GM23338 (cell line): ENCODE results near the gene MOSMO.

Experiments used
- CREB1 ChIP-seq: fragments of 250-450 bp; sonication (Bioruptor Pico); IDR thresholded peaks from 2 replicates; pipeline ENCODE4 v1.5.0; 2020; ENCODE audit warnings: low read depth, mild to moderate bottlenecking, moderate library complexity
- CTCF ChIP-seq, 2 experiments: fragments of 200-600 bp in 1 of 2; sonication (generic) in 1 of 2; conservative IDR thresholded peaks; 2 replicates each; pipeline versions ENCODE4 v1.5.1 to v1.6.1; 2016 to 2017; ENCODE audit warnings: antibody characterized with exemption in 2 of 2, low read depth in 2 of 2, mild to moderate bottlenecking in 2 of 2, moderate library complexity in 1 of 2
- ETS1 ChIP-seq: IDR thresholded peaks from 2 replicates; pipeline ENCODE4 v1.6.1; 2016; ENCODE audit warnings: antibody characterized with exemption
- EZH2 ChIP-seq: fragments of 200-600 bp; sonication (generic); IDR thresholded peaks from one replicate; pipeline ENCODE4 v1.8.0; 2017; ENCODE audit warnings: antibody characterized with exemption, mild to moderate bottlenecking, low read depth; ENCODE audit not compliant: unreplicated experiment
- EZH2phosphoT487 ChIP-seq: fragments of 200-600 bp; sonication (generic); IDR thresholded peaks from one replicate; pipeline ENCODE4 v1.8.1; 2018; ENCODE audit warnings: antibody characterized with exemption; ENCODE audit not compliant: unreplicated experiment
- JUNB ChIP-seq: IDR thresholded peaks from one replicate; pipeline ENCODE4 v1.6.1; 2016; ENCODE audit warnings: antibody characterized with exemption; ENCODE audit not compliant: unreplicated experiment
- NANOG ChIP-seq: IDR thresholded peaks from 2 replicates; pipeline ENCODE4 v1.6.1; 2016; ENCODE audit warnings: antibody characterized with exemption, borderline replicate concordance
- POLR2AphosphoS5 ChIP-seq: IDR thresholded peaks from 2 replicates; pipeline ENCODE4 v1.6.1; 2016; ENCODE audit warnings: antibody characterized with exemption, low read depth
- REST ChIP-seq: IDR thresholded peaks from one replicate; pipeline ENCODE4 v1.6.1; 2018; ENCODE audit warnings: antibody characterized with exemption; ENCODE audit not compliant: unreplicated experiment
- STAT1 ChIP-seq: IDR thresholded peaks from one replicate; pipeline ENCODE4 v1.6.1; 2016; ENCODE audit warnings: antibody characterized with exemption; ENCODE audit not compliant: unreplicated experiment
- ZNF114 ChIP-seq: fragments of 250-450 bp; sonication (Bioruptor Pico); IDR thresholded peaks from 2 replicates; pipeline ENCODE4 v1.5.0; 2020; ENCODE audit warnings: mild to moderate bottlenecking, moderate library complexity
- ZNF331 ChIP-seq: fragments of 250-450 bp; sonication (Bioruptor Pico); IDR thresholded peaks from 2 replicates; pipeline ENCODE4 v1.5.0; 2020; ENCODE audit warnings: low read depth, mild to moderate bottlenecking, moderate library complexity
- ZNF462 ChIP-seq: fragments of 250-450 bp; sonication (Bioruptor Pico); IDR thresholded peaks from 2 replicates; pipeline ENCODE4 v1.5.0; 2020; ENCODE audit warnings: mild to moderate bottlenecking, moderate library complexity

GRCh38 chr16:21986692-21987246, 21.1 kb upstream of the MOSMO start:
- no peak for TF ChIP-seq ZNF114 (CRISPR knock-in tag)
- TF ChIP-seq EZH2phosphoT487, result no peak
- TF ChIP-seq EZH2, result no peak
- no peak for TF ChIP-seq CTCF (conservative IDR thresholded peaks at IDR 0.05; ENCODE audit: low read depth in 2 of 2)
- TF ChIP-seq JUNB, result no peak
- no peak for TF ChIP-seq POLR2AphosphoS5
- no peak for TF ChIP-seq CREB1
- no peak for TF ChIP-seq REST
- TF ChIP-seq ZNF462, result no peak
- TF ChIP-seq ETS1, result no peak
- no peak for TF ChIP-seq STAT1
- TF ChIP-seq NANOG, result no peak
- TF ChIP-seq ZNF331 (CRISPR knock-in tag), result no peak
